ENCODE results near the gene STK40.

STK40 gene

GRCh38 chr1:36382669-36383068 is 3.1 kb downstream of the STK40 start:
- H3K9me3 ChIP-seq (ENCODE audit: control insufficient read depth, insufficient read depth, low read length), result no peaks in the 10 kb centered on the region
- H3K36me3 ChIP-seq (ENCODE audit: control insufficient read depth, insufficient read depth, low read length), result no peaks in the 10 kb centered on the region
- H3K27me3 ChIP-seq (ENCODE audit: control insufficient read depth, insufficient read depth, low read length), result no peaks in the 10 kb centered on the region
- H3K9ac ChIP-seq (ENCODE audit: low read depth, low read length), result no peak overlapping the region
- no peak overlapping the region for H3K4me3 ChIP-seq (ENCODE audit: low read depth, low read length)
- peaks cover 16% of the 10 kb centered on the region for H3K4me1 ChIP-seq (ENCODE audit: control insufficient read depth, insufficient read depth, low read length)

DNA sequence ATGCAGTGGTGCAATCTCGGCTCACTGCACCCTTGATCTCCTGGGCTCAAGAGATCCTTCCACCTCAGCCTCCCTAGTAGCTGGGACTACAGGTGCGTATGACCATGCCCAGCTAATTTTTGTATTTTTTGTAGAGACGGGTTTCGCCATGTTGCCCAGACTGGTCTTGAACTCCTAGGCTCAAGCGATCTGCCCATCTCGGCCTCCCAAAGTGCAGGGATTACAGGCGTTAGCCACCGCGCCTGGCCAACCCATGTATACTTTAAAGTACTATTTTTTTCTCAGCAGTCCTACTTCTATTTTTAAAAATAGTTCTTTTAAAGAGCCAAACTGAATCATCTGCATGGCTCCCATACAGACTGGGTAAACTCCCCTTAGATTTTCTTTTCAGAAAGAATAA is 3.5 kb downstream of the STK40 start:
- H3K4me3 ChIP-seq (ENCODE audit: low read depth, low read length), result no peak overlapping the region
- H3K36me3 ChIP-seq (ENCODE audit: control insufficient read depth, insufficient read depth, low read length), result no peaks in the 10 kb centered on the region
- no peaks in the 10 kb centered on the region for H3K9me3 ChIP-seq (ENCODE audit: control insufficient read depth, insufficient read depth, low read length)
- peaks cover 12% of the 10 kb centered on the region for H3K4me1 ChIP-seq (ENCODE audit: control insufficient read depth, insufficient read depth, low read length)
- H3K27me3 ChIP-seq (ENCODE audit: control insufficient read depth, insufficient read depth, low read length), result no peaks in the 10 kb centered on the region
- H3K9ac ChIP-seq (ENCODE audit: low read depth, low read length), result no peak overlapping the region

GRCh38 chr1:36381405-36381804 is 4.3 kb downstream of the STK40 start:
- no peaks in the 10 kb centered on the region for H3K9me3 ChIP-seq (ENCODE audit: control insufficient read depth, insufficient read depth, low read length)
- H3K27me3 ChIP-seq (ENCODE audit: control insufficient read depth, insufficient read depth, low read length), result no peaks in the 10 kb centered on the region
- H3K9ac ChIP-seq (ENCODE audit: low read depth, low read length), result no peak overlapping the region
- H3K36me3 ChIP-seq (ENCODE audit: control insufficient read depth, insufficient read depth, low read length), result no peaks in the 10 kb centered on the region
- H3K4me1 ChIP-seq (ENCODE audit: control insufficient read depth, insufficient read depth, low read length), result peaks cover 5% of the 10 kb centered on the region
- no peak overlapping the region for H3K4me3 ChIP-seq (ENCODE audit: low read depth, low read length)

- Histone ChIP-seq H3K4me3 (ENCODE audit: low read depth, low read length) (no peak overlapping the region), H3K27me3 (ENCODE audit: control insufficient read depth, insufficient read depth, low read length) (no peaks in the 10 kb centered on the region), H3K36me3 (ENCODE audit: control insufficient read depth, insufficient read depth, low read length) (no peaks in the 10 kb centered on the region), H3K9me3 (ENCODE audit: control insufficient read depth, insufficient read depth, low read length) (no peaks in the 10 kb centered on the region), H3K9ac (ENCODE audit: low read depth, low read length) (no peak overlapping the region), H3K4me1 (ENCODE audit: control insufficient read depth, insufficient read depth, low read length) (peaks cover 5% of the 10 kb centered on the region)
Measured at GRCh38 chr1:36380782-36381181, 4.9 kb downstream of the STK40 start.

GRCh38 chr1:36380143-36380619 is 5.5 kb downstream of the STK40 start:
- Histone ChIP-seq H3K36me3 (ENCODE audit: control insufficient read depth, insufficient read depth, low read length) (no peaks in the 10 kb centered on the region), H3K4me3 (ENCODE audit: low read depth, low read length) (no peak overlapping the region), H3K9me3 (ENCODE audit: control insufficient read depth, insufficient read depth, low read length) (no peaks in the 10 kb centered on the region), H3K9ac (ENCODE audit: low read depth, low read length) (no peak overlapping the region), H3K4me1 (ENCODE audit: control insufficient read depth, insufficient read depth, low read length) (peaks cover 5% of the 10 kb centered on the region), H3K27me3 (ENCODE audit: control insufficient read depth, insufficient read depth, low read length) (no peaks in the 10 kb centered on the region)

GRCh38 chr1:36377791-36378492 is 7.8 kb downstream of the STK40 start:
- H3K27me3 ChIP-seq (ENCODE audit: control insufficient read depth, insufficient read depth, low read length), result no peaks in the 10 kb centered on the region
- H3K36me3 ChIP-seq (ENCODE audit: control insufficient read depth, insufficient read depth, low read length), result no peaks in the 10 kb centered on the region
- H3K9ac ChIP-seq (ENCODE audit: low read depth, low read length), result no peak overlapping the region
- no peaks in the 10 kb centered on the region for H3K9me3 ChIP-seq (ENCODE audit: control insufficient read depth, insufficient read depth, low read length)
- H3K4me3 ChIP-seq (ENCODE audit: low read depth, low read length), result no peak overlapping the region
- peaks cover 16% of the 10 kb centered on the region for H3K4me1 ChIP-seq (ENCODE audit: control insufficient read depth, insufficient read depth, low read length)

- H3K9ac ChIP-seq (ENCODE audit: low read depth, low read length), result no peak overlapping the region
Measured at GRCh38 chr1:36372617-36373016, 13.1 kb downstream of the STK40 start.

DNA sequence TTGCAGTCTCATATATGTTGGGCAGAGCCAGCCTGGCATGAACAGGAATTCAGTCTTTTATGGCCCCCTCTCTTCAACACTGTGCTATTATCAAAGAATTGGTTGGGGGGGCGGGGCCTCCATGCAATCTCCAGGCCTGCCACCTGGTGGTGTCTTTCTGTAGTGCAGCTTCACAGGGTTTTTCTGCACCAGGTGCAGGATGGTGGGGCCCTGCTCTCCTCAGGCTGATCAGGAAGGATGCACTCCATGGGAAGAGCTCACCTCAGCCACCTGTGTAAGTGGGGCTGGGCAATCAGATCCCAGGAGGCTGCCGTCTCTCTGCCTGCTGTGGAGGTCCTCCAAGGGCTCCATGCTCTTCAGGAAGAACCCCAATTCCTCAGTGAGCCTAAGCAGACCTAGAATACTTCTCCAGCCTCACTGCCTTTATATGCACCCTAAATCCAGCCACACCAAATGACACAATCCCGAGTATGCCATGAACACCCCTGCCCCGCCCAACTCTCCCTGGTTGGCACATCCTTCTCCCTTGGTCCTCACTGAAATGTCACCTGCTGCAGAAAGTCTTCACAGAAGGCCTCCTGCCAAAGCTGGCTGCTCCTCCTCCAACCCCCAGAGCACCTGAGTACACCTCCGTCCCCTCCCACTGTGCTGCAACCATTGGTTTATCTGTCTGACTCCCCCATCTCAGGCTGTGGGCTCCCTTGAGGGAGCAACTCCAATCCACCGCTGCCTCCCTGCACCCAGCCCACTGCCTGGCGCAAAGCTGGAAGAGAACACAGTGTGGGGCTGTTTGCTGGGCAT is 16.5 kb downstream of the STK40 start:
- Histone ChIP-seq H3K4me3 (ENCODE audit: low read depth, low read length) (no peak overlapping the region), H3K36me3 (ENCODE audit: control insufficient read depth, insufficient read depth, low read length) (peaks cover 4% of the 10 kb centered on the region), H3K4me1 (ENCODE audit: control insufficient read depth, insufficient read depth, low read length) (peaks cover 25% of the 10 kb centered on the region), H3K9ac (ENCODE audit: low read depth, low read length) (no peak overlapping the region), H3K27me3 (ENCODE audit: control insufficient read depth, insufficient read depth, low read length) (no peaks in the 10 kb centered on the region), H3K9me3 (ENCODE audit: control insufficient read depth, insufficient read depth, low read length) (no peaks in the 10 kb centered on the region)

More at GRCh38 chr1:36372617-36373016, 13.1 kb downstream of the STK40 start:
- peaks cover 25% of the 10 kb centered on the region for H3K4me1 ChIP-seq (ENCODE audit: control insufficient read depth, insufficient read depth, low read length)
- H3K4me3 ChIP-seq (ENCODE audit: low read depth, low read length), result no peak overlapping the region
- H3K27me3 ChIP-seq (ENCODE audit: control insufficient read depth, insufficient read depth, low read length), result no peaks in the 10 kb centered on the region
- H3K9me3 ChIP-seq (ENCODE audit: control insufficient read depth, insufficient read depth, low read length), result no peaks in the 10 kb centered on the region
- peaks cover 2% of the 10 kb centered on the region for H3K36me3 ChIP-seq (ENCODE audit: control insufficient read depth, insufficient read depth, low read length)

DNA sequence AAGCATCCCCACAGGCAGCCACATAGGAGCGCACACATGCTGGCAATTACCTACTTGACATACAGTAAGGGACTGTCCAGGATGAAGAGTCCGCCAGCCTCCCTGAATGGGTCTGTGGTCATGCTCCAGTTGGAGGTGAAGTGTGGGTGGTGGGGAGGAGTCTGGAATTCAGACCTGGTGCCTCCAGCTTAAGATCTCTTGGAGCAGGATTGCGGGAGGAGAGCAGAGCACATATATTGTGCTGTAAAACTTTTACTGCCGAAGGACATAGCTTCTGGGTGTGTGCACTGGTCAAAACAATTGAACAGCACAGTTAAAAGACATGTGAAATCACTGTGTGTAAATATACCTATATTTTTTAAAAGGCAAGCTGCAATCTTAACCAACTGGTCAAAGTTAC is 17.9 kb downstream of the STK40 start:
- Histone ChIP-seq H3K36me3 (ENCODE audit: control insufficient read depth, insufficient read depth, low read length) (peaks cover 4% of the 10 kb centered on the region), H3K4me3 (ENCODE audit: low read depth, low read length) (no peak overlapping the region), H3K4me1 (ENCODE audit: control insufficient read depth, insufficient read depth, low read length) (peaks cover 14% of the 10 kb centered on the region), H3K9ac (ENCODE audit: low read depth, low read length) (no peak overlapping the region), H3K9me3 (ENCODE audit: control insufficient read depth, insufficient read depth, low read length) (no peaks in the 10 kb centered on the region), H3K27me3 (ENCODE audit: control insufficient read depth, insufficient read depth, low read length) (no peaks in the 10 kb centered on the region)

DNA sequence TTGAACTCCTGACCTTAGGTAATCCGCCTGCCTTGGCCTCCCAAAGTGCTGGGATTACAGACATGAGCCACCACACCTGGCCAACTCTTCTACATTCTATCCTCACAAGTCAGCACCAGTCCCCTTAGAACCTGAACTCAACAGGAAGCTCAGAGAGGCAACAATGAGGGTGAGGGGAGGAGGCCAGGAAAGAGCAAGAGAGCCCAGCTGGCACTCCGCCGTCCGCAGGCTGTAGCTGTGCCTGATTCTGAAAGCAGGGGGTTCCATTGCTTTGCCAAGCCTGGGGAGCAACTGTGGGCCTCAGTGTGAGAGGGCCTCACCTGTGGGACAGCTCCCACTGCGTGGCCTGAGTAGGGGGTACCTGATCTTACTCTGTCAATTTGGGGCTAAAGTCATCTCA is 18.7 kb downstream of the STK40 start:
- Histone ChIP-seq H3K36me3 (ENCODE audit: control insufficient read depth, insufficient read depth, low read length) (peaks cover 4% of the 10 kb centered on the region), H3K9ac (ENCODE audit: low read depth, low read length) (no peak overlapping the region), H3K4me3 (ENCODE audit: low read depth, low read length) (no peak overlapping the region), H3K4me1 (ENCODE audit: control insufficient read depth, insufficient read depth, low read length) (peaks cover 12% of the 10 kb centered on the region), H3K27me3 (ENCODE audit: control insufficient read depth, insufficient read depth, low read length) (no peaks in the 10 kb centered on the region), H3K9me3 (ENCODE audit: control insufficient read depth, insufficient read depth, low read length) (no peaks in the 10 kb centered on the region)

- no peaks in the 10 kb centered on the region for H3K9me3 ChIP-seq (ENCODE audit: control insufficient read depth, insufficient read depth, low read length)
- no peaks in the 10 kb centered on the region for H3K27me3 ChIP-seq (ENCODE audit: control insufficient read depth, insufficient read depth, low read length)
- peak overlapping the region; percentile 54 for H3K9ac ChIP-seq (ENCODE audit: low read depth, low read length)
- H3K36me3 ChIP-seq (ENCODE audit: control insufficient read depth, insufficient read depth, low read length), result peaks cover 4% of the 10 kb centered on the region
- peaks cover 12% of the 10 kb centered on the region for H3K4me1 ChIP-seq (ENCODE audit: control insufficient read depth, insufficient read depth, low read length)
- no peak overlapping the region for H3K4me3 ChIP-seq (ENCODE audit: low read depth, low read length)
Measured at GRCh38 chr1:36366091-36366661, 19.5 kb downstream of the STK40 start.

Data from iPS-15b (cell line).